ENCODE results near the gene CPEB2.

CPEB2 gene

GRCh38 chr4:15020502-15021286, 18.4 kb downstream of the CPEB2 start:
- no peak overlapping the region for H3K4me3 ChIP-seq (replicated peaks; ENCODE audit: insufficient read depth, low read length)
- TF ChIP-seq, protein P1, sequence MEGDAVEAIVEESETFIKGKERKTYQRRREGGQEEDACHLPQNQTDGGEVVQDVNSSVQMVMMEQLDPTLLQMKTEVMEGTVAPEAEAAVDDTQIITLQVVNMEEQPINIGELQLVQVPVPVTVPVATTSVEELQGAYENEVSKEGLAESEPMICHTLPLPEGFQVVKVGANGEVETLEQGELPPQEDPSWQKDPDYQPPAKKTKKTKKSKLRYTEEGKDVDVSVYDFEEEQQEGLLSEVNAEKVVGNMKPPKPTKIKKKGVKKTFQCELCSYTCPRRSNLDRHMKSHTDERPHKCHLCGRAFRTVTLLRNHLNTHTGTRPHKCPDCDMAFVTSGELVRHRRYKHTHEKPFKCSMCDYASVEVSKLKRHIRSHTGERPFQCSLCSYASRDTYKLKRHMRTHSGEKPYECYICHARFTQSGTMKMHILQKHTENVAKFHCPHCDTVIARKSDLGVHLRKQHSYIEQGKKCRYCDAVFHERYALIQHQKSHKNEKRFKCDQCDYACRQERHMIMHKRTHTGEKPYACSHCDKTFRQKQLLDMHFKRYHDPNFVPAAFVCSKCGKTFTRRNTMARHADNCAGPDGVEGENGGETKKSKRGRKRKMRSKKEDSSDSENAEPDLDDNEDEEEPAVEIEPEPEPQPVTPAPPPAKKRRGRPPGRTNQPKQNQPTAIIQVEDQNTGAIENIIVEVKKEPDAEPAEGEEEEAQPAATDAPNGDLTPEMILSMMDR (IDR thresholded peaks at IDR 0.05; ENCODE audit: insufficient read depth, low read length): no peak
- TF ChIP-seq GABPA (IDR thresholded peaks at IDR 0.05; ENCODE audit: low read depth) (no peak), SPI1 (IDR thresholded peaks at IDR 0.05; ENCODE audit: borderline replicate concordance, low read depth) (no peak; the same call in 1 of the 2 replicates), REST (IDR thresholded peaks at IDR 0.05; ENCODE audit: insufficient replicate concordance, low read depth) (no peak), POLR2AphosphoS5 (IDR thresholded peaks at IDR 0.05; ENCODE audit: low read depth) (no peak)
- H3K27me3 ChIP-seq (ENCODE audit: insufficient read depth, poor library complexity, severe bottlenecking): no peaks in the 10 kb centered on the region
- no peak for DNase-seq (ENCODE audit: low read depth in 1 of 2, low spot score in 1 of 2)
- no peak overlapping the region for H3K27ac ChIP-seq (replicated peaks)

GRCh38 chr4:15021311-15021710, 19.0 kb downstream of the CPEB2 start:
- Histone ChIP-seq H3K27ac (replicated peaks) (no peak overlapping the region), H3K4me3 (replicated peaks; ENCODE audit: insufficient read depth, low read length) (no peak overlapping the region), H3K27me3 (ENCODE audit: insufficient read depth, poor library complexity, severe bottlenecking) (no peaks in the 10 kb centered on the region)
- DNase-seq (ENCODE audit: low read depth in 1 of 2, low spot score in 1 of 2): no peak
- TF ChIP-seq, protein P1 (IDR thresholded peaks at IDR 0.05; ENCODE audit: insufficient read depth, low read length): no peak
- TF ChIP-seq REST (IDR thresholded peaks at IDR 0.05; ENCODE audit: insufficient replicate concordance, low read depth) (no peak), POLR2AphosphoS5 (IDR thresholded peaks at IDR 0.05; ENCODE audit: low read depth) (no peak), SPI1 (IDR thresholded peaks at IDR 0.05; ENCODE audit: borderline replicate concordance, low read depth) (no peak), GABPA (IDR thresholded peaks at IDR 0.05; ENCODE audit: low read depth) (no peak)

DNA sequence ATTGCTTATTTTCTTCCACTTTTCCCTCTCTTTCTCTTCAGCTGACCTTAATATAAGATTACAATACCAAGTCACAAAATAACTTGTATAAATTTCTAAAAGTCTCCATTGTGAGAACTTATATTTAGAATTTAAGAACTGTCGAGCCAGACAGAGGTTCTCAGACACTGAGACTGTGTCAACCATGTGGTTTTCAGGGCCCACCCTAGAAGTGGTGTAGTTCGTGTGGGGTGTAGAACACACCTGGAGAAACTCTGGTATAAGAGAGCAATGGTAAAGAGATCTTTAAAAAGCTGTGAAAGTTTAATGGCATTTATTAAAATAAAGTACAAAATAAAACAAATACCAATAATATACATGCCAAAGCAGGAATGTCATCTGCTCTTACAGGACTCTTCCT, 19.7 kb downstream of the CPEB2 start:
- TF ChIP-seq, protein P1 (IDR thresholded peaks at IDR 0.05; ENCODE audit: insufficient read depth, low read length): no peak
- TF ChIP-seq GABPA (IDR thresholded peaks at IDR 0.05; ENCODE audit: low read depth): no peak
- no peak for TF ChIP-seq REST (IDR thresholded peaks at IDR 0.05; ENCODE audit: insufficient replicate concordance, low read depth)
- no peak for TF ChIP-seq POLR2AphosphoS5 (IDR thresholded peaks at IDR 0.05; ENCODE audit: low read depth)
- TF ChIP-seq SPI1 (IDR thresholded peaks at IDR 0.05; ENCODE audit: borderline replicate concordance, low read depth): no peak
- no peak for DNase-seq (ENCODE audit: low read depth in 1 of 2, low spot score in 1 of 2)
- Histone ChIP-seq H3K27ac (replicated peaks) (no peak overlapping the region), H3K27me3 (ENCODE audit: insufficient read depth, poor library complexity, severe bottlenecking) (no peaks in the 10 kb centered on the region), H3K4me3 (replicated peaks; ENCODE audit: insufficient read depth, low read length) (no peak overlapping the region)

Data from HL-60 (cell line).